Measurements from ENCODE around the gene AUTS2.

GRCh38 chr7:70210936-70211310 lies 612.6 kb downstream of the AUTS2 start:
- TF ChIP-seq CTCF (IDR thresholded peaks at IDR 0.05): no peak
- TF ChIP-seq POLR2A (IDR thresholded peaks at IDR 0.05): no peak
